Inflammatory macrophage (primary cell): Measurements from ENCODE around the gene PRKCI.
"Not testable (repeated sequence)": the region's sequence is repeated elsewhere in the genome, so short reads cannot be mapped to it uniquely, and the experiment has no call there.

ENCODE experiments used
- DNase-seq, 2 donors: peaks; one replicate each; pipeline ENCODE4 v3.0.0-alpha.2; 2020 to 2022

The PRKCI gene

DNA sequence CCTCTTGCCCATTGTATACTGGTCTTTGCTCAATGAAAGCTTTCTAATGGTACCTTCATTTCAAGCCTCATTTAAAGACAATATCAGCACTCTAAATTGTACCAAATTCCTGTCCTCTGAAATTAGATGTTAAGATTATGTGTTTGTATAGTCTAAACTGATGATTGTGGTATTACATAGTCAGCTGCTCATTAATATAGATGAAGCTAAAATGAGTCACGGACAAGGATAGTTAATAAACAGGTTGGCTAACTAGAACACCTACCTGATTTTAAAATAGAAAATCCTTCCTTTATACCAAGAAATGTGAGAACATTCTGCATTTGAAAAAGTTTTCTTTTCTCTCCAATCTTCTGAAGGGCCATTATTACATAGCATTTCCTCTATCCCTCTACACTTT is 2.9 kb downstream of the PRKCI start:
- no peak for DNase-seq

DNA sequence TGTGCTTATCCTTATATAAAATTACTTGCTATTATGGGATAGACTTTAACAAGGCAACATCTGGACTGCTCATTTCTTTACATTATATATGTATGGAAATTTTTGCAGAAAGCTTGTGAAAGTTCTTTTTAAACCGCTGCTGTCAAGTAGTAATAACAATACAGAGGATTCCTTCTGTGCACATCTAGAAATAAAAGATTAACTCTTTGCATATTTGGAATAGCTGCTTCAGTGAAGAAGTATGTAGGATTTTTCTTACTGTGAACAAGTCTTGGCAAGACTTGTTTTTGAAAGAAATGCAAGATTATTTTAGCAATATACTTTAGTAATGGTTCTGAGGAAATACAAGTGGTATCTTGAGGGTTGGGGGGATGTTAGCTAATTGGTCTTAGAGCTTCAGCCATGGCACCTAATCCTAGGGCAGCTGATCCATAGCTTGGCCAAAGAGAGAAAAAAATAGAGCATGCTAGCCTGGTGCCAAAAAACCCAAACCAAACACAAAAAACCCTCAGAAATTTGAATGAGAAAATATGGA is 4.3 kb downstream of the PRKCI start:
- no peak for DNase-seq

DNA sequence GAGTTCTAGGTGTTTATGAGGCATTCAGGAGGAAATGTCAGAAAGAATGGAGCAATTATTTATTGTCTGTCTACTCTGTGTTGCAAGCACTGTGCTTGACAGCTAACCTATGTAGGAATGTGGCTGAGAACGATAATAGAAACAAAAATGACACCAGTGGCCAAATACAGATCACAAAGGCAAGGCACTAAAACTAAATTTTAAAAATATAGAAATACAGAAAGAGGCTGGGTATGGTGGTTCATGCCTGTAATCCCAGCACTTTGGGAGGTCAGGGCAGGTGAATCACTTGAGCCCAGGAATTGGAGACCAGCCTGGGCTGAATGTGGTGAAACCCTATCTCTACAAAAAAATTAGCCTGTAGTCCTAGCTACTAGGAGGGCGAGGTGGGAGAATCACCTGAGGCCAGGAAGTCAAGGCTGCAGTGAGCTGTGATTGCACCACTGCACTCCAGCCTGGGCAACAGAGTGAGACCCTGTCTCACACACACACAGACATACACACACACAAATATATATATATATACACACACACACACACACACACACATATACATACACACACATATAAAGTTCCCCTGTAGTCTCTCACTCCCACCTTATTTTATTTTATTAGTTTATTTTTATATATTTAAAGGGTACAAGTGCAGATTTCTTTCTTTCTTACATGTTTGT is 6.0 kb downstream of the PRKCI start:
- DNase-seq = no peak

DNA sequence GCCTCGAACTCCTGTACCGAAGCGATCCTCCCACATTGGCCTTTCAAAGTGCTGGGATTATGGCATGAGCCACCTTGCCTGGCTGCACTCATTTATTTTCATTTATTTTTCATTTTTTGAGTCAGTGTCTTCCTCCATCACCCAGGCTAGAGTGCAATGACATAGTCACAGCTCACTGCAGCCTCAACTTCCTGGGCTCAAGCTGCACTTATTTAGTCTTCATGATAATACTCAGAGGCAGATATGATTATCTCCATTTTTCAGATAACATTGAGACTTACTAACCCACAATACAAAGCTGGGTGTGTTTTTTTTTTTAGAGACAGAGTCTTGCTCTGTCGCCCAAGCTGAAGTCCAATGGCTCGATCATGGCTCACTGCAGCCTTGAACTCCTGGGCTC is 10.0 kb downstream of the PRKCI start:
- DNase-seq = no peak

DNA sequence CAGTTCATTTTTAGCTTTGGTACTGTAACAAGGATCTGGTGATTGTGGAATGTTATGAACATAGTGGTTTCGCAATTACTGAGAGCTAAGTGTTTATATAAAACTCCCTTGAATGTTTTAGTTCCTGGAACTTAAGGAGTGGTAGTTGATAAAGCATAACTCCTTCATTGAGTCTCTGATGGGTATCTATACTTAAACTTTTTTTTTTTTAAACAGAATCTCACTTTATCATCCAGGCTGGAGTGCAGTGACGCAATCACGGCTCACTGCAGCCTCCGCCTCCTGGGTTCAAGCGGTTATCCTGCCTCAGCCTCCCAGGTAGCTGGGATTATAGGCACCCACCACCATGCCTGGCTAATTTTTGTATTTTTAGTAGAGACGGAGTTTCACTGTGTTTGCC is 11.3 kb downstream of the PRKCI start:
- DNase-seq = peak in 1 of 2 donors; percentile 14

DNA sequence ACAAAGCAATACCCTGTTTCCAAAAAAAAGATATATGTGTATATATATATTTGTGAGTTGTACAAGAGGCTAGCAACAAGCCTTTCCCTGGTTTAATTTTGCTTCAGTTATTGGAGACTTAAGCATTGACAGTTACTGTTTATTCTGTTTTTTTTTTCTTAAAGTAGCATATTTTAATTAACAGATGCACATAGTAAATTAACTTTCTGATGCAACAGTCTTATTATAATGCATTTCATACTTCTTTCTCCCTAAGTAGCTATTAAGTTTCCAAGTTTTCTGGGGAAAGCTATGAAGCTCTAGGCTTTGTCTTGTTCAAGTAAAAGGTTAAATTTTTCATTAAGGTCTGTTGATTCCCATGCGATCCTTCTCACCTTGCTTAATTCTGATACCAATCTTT is 17.9 kb downstream of the PRKCI start:
- DNase-seq = no peak

DNA sequence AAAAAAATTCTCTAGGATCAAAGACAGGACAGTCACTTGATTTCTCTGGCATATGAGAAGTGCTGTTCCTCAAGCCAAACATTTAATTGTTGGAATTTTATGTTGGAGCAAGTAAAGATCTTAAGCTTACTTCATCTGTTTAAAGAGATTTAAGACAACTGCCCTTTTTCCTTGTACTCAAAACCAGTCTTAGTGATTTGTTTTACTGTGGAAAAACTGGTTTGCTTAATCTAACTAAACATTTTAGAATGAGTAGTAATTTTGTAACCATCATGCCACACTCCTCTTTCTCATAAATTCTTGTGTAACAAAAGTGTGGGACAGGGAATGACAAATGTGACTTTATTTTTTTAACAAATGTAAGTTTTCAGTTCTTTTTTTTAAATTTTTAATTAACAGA is 18.4 kb downstream of the PRKCI start:
- DNase-seq = no peak

DNA sequence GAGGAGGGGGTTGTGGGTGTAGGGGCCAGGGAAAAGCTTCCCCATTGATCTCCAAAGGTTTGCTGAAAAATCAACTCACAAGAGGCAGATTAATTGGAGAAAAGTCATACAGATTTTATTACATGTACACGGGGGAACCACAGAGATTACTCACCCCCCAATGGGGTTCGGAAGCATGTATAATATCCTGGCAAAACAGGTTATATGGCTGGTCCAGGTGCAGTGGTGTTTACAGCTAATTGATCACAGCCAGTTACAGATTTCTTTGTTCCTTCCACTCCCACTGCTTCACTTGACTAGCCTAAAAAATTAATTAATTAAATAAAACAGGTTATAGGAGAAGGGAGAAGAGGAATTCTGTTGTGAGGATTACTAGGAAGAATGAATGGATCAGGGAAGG is 22.4 kb downstream of the PRKCI start:
- DNase-seq = no peak

DNA sequence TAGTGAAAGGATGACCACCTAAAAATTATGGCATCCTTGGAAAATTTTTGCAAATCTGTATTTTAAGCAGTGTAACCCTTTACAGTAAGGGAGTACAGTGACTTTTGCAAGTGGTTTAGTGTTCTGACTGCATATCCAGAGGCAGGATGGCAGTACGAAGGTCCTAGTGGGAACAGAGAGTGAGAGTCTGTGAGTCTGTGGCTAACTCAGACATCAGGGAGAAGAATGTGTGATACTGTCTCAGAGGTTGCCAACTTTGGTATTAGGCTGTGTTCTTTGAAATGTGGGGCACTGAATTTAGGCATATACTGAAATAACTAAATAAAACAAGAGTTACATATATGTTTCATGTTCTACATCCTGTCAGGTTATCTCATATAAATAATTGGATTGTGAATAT is 25.7 kb downstream of the PRKCI start:
- no peak for DNase-seq

DNA sequence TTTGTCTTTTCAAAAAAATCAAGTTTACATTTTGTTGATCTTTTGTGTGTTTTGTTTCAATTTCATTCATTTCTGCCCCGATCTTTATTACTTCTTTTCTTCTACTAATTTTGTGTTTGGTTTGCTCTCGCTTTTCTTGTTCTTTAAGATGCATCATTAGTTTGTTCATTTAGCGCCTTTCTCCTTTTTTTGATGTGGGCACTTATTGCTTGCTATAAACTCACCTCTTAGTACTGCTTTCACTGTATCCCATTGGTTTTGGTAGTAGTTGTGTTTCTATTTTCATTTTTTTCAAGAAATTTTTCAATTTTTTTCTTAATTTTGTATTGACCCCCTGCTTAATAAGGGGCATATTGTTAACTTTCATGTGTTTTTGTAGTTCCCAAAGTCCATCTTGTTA is 34.4 kb downstream of the PRKCI start:
- no peak for DNase-seq

DNA sequence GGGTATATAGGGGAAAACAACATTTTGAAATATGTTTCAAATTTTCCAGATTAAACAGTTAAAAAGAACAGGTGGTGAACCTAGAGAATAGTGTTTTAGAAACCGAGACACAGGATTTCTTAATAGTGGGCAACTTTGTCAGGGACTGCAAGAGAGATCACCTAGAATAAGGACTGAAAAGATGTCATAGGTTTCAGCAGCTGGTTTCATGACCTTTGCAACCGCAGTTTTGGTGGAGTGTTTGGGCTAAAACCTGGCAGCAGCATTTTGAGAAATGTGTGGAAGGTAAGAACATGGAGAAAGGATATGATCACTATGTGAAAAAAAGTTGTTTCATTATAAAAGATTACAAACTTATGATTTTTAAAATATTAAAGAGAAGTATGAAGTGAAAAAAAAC is 34.9 kb downstream of the PRKCI start:
- DNase-seq = no peak

DNA sequence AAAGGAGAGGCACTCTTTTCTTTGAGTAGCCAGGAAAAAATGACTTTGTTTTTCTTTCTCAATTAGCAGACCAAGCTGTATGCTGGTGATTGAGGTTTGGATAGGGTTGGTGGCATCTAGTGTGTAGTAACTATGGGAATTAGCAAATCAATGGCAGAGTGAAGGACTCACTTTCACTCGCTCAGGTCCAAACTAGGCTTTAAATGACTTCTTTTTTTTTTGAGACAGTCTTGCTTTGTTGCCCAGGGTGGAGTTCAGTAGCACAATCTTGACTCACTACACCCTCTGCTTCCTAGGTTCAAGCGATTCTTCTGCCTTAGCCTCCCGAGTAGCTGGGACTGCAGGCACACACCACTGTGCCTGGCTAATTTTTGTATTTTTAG is 35.9 kb downstream of the PRKCI start:
- no peak for DNase-seq

DNA sequence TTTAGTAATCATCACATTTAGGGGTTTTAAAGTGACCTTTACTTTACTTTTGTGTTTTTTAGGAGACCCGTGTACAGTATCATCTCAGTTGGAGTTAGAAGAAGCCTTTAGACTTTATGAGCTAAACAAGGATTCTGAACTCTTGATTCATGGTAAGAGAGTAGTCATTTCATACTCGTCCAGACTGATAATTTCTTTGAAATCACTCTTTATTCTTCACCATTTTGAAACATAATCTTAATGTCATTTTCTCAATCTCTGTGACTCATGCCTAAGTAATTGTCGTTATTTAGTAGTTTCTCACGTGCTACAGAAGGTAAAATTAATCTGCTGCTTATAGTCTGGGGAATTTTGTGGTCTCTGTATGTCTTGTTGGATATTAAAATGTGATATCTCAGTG is 37.7 kb downstream of the PRKCI start:
- DNase-seq = no peak

DNA sequence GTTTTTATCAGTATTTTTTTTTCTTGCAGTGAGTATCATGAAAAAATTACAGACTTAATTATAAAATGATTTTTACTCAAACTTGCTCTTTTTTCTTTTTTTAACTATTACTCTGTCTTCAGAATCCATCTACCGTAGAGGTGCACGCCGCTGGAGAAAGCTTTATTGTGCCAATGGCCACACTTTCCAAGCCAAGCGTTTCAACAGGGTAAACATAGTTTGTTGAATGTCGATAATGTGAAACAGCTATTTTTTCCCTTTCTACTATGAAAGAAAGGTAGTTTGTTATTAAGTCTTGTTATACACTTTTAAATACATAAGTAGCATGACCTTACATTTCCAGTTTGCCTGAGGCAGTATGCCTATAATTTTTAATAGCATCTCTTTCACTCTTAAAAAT is 45.6 kb downstream of the PRKCI start:
- DNase-seq = no peak

DNA sequence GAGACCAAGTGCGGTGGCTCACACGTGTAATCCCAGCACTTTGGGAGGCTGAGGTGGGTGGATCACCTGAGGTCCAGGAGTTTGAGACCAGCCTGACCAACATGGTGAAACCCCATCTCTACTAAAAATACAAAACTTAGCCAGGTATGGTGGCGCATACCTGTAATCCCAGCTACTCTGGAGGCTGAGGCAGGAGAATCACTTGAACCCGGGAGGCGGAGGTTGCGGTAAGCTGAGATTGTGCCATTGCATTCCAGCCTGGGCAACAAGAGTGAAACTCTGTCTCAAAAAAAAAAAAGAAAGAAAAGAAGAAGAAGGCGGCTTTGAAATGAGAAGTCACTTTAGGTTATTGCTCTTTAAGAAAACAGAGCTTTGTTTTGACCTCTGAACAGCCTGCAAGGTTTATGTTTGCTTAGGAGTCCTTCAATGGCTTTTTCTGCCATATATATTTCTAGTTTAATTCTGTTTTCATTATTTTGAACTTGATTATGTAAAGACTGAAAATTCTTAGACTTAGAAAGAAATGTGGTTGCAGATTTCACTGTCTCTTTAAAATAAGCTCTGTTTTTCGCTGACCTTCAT is 47.5 kb downstream of the PRKCI start:
- DNase-seq = not testable (repeated sequence)

DNA sequence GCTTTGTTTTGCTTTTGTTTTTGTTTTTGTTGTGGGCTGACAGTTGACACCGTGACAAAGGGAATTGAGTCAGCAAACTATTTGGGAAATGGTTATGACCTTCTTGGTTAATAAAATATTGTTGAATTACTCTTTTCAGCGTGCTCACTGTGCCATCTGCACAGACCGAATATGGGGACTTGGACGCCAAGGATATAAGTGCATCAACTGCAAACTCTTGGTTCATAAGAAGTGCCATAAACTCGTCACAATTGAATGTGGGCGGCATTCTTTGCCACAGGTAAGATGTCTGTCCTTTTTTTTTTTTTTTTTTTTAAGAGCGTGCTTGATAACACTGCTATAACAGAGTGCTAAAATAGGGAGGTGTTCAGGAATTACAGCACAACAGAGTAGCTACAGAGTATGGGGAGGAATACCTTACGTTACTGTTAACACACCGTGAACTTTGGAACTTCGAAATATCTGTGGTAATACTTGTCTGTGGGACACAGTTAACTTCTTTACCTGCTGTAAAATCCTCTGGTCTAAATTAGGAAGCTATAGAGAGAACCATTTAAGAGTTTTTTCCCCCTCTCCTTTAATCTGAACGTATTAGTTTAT is 48.2 kb downstream of the PRKCI start:
- DNase-seq = no peak

DNA sequence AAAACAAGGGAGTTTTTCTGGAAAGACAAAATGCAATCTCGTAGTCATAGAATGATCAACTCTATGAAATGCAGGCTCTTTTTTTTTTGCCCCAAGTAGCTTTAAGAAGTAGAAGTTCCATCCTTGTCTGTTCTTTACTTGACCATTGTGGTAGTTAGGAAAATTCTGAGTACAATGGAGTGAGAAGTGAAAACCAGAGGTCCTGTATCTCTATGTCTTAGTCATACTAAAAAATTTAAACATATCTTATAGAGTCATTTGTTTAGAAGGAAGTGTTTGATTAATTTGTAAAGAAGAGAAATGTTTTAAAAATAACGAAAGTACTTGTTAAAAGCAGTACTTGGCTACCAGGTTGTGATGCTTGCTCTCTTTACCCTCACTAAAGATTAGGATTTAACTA is 52.4 kb downstream of the PRKCI start:
- DNase-seq = no peak

DNA sequence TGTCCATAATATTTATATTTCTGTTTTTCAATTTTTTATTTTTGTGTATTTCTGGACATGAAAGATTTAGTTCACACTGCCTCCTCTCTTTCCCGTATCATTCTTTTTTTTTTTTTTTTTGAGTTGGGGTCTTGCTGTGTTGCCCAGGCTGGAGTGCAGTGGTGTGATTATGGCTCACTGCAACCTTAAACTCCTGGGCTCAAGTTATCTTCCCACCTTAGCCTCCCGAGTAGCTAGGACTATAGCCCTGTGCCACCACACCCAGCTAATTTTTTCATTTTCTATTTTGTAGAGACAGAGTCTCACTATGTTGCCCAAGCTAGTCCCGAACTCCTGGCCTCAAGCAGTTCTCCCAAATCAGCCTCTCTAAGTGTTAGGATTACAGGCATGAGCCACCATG is 53.6 kb downstream of the PRKCI start:
- DNase-seq = no peak

DNA sequence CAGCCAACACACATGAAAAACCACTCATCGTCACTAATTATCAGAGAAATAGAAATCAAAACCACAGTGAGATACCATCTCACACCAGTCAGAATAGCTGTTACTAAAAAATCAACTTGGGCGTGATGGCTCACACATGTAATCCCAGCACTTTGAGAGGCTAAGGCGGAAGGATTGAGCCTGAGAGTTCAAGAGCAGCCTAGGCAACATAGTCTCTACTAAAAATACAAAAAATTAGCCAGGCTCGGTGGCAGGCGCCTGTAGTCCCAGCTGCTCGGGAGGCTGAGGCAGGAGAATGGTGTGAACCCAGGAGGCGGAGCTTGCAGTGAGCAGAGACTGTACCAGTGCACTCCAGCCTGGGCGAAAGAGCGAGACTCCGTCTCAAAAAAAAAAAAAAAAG is 55.1 kb downstream of the PRKCI start:
- DNase-seq = not testable (repeated sequence)

DNA sequence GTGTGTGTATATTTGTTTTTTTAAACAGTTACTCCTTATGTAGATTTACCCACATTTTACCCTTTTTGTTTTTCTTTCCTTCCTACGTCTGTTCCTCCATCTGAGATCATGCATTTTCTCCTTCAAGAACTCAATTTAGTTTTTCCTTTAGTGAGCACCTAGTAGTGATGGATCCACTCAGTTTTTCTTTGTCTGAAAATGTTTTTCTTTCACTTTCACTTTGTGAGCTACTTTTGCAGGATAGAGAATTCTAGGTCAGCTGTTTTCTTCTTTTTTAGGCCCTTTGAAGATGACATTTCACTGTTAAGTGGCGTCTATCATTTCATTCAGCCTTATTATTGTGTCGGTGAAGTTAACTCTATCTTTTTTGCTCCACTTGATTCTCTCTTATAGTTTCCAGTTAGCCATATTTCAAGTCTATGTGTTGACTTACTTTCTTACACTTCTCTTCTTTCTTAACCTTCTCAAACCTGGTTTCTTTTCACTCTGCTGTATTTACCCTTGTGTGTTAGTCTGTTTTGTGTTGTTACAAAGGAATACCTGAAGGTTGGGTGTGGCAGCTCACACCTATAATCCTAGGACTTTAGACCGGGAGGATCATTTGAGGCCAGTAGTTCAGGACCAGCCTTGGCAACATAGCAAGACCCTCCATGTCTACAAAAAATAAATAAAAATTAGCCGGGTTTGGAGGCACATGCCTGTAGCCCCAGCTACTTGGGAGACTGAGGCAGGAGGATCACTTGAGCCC is 55.8 kb downstream of the PRKCI start:
- no peak for DNase-seq

DNA sequence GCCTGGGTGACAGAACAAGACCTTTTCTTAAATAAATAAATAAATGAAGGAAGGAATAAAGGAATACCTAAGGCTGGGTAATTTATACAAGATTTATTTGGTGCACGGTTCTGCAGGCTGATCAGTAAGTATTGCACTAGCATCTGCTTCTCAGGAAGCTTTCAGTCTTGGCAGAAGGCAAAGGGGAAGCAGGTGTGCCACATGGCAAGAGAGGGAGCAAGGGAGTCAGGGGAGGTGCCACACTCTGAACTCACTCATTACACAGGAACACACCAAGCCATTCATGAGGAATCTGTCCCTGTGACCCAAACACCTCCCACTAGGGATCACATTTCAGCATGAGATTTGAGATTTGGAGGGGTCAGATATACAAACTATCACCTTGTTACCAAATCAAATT is 56.4 kb downstream of the PRKCI start:
- no peak for DNase-seq

DNA sequence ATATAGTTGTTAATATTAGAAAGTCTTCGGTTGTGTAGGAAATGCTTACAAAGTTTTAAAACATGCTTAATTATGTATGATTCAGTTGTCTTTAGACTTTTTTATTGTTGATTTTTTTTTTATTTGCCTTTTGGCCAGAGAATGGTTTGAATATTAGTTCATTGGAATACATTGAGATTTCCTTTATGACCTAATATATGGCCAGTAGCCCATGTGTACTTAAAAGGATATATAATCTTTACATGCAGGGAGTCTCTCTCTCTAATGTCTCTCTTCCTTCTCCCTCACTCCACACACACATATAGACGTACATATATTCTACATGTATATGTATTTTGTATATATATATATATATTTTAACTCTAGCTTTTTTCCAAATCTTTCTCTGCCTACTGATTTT is 68.0 kb downstream of the PRKCI start:
- no peak for DNase-seq

DNA sequence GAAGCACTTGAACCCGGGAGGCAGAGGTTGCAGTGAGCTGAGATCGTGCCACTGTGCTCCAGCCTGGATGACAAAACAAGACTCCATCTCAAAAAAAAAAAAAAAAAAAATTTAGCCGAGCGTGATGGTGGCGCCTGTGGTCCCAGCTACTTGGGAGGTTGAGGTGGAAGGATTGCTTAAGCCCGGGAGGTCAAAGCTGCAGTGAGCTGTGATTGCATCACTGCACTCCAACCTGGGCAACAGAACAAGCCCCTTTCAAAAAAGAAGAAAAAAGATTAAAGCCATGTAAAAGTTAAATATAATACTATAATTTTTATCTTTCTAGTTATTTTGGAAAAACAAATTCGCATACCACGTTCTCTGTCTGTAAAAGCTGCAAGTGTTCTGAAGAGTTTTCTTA is 73.4 kb downstream of the PRKCI start:
- no peak for DNase-seq

DNA sequence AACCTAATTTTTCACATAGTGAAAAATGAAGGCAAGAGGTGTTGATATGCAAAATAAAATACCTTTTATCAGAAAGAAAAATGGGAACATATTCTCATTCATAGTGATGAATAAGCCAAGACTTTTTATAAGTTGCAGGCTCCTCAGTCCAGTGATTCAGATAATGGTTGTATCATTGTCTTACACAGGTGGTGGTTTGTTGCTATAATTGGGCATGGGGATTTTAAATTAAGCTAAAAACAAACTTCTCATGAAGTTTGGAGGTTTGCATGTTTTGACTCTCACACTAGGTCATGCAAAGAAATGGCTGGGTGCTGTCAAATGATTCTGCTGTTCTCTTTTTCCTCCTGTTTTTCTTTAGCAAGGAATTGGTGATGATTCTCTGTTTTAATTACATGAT is 74.5 kb downstream of the PRKCI start:
- no peak for DNase-seq
